ENCODE results near the gene SOS1.

The SOS1 gene

GRCh38 chr2:39023649-39024048 lies 97.2 kb downstream of the SOS1 start:
- Histone ChIP-seq H3K27me3 (ENCODE audit: insufficient read depth, low read depth) (no peaks in the 10 kb centered on the region), H3K4me2 (no peak overlapping the region), H2AFZ (ENCODE audit: low read depth) (no peak overlapping the region), H3K79me2 (ENCODE audit: insufficient read depth, low read depth) (no peaks in the 10 kb centered on the region), H3K27ac (no peak overlapping the region), H3K36me3 (ENCODE audit: insufficient read depth) (no peaks in the 10 kb centered on the region), H3K9ac (no peak overlapping the region), H4K20me1 (ENCODE audit: insufficient read depth) (no peaks in the 10 kb centered on the region), H3K4me1 (ENCODE audit: low read depth, poor library complexity, severe bottlenecking) (no peaks in the 10 kb centered on the region), H3K4me3 (IDR thresholded peaks at IDR 0.05; ENCODE audit: insufficient read depth, low read depth, low read length) (no peak overlapping the region)
- no peak for TF ChIP-seq CTCF (conservative IDR thresholded peaks at IDR 0.05; ENCODE audit: low read depth, low read length)

GRCh38 chr2:39022642-39023235 lies 98.1 kb downstream of the SOS1 start:
- TF ChIP-seq CTCF (conservative IDR thresholded peaks at IDR 0.05; ENCODE audit: low read depth, low read length), result no peak
- Histone ChIP-seq H3K4me2 (no peak overlapping the region), H3K4me1 (ENCODE audit: low read depth, poor library complexity, severe bottlenecking) (no peaks in the 10 kb centered on the region), H3K4me3 (IDR thresholded peaks at IDR 0.05; ENCODE audit: insufficient read depth, low read depth, low read length) (no peak overlapping the region), H3K79me2 (ENCODE audit: insufficient read depth, low read depth) (no peaks in the 10 kb centered on the region), H3K27ac (no peak overlapping the region), H3K9ac (no peak overlapping the region), H3K27me3 (ENCODE audit: insufficient read depth, low read depth) (no peaks in the 10 kb centered on the region), H3K36me3 (ENCODE audit: insufficient read depth) (no peaks in the 10 kb centered on the region), H4K20me1 (ENCODE audit: insufficient read depth) (no peaks in the 10 kb centered on the region), H2AFZ (ENCODE audit: low read depth) (no peak overlapping the region)

DNA sequence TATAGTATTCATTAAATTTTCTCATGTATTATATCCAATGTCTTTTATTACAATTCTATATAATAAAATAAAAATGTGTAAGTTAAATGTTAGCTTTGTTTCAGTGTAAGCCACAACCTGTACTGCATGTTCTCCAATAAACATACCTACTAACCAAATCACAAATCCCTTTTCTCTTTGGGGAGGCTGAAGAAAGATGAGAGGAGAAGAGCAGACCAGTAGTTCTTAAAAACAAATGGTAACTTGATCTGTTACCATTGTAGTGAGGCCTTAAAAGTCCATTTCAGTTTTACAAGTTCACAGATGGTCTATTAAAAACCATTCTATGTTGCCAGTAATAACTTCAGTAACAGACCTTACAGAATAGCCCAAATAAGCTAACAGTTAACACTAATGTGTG lies 100.5 kb downstream of the SOS1 start:
- no peaks in the 10 kb centered on the region for H3K36me3 ChIP-seq (ENCODE audit: insufficient read depth)
- H3K4me3 ChIP-seq (IDR thresholded peaks at IDR 0.05; ENCODE audit: insufficient read depth, low read depth, low read length), result no peak overlapping the region
- no peak overlapping the region for H2AFZ ChIP-seq (ENCODE audit: low read depth)
- H3K79me2 ChIP-seq (ENCODE audit: insufficient read depth, low read depth), result no peaks in the 10 kb centered on the region
- H3K27ac ChIP-seq, result no peak overlapping the region
- no peak overlapping the region for H3K9ac ChIP-seq
- TF ChIP-seq CTCF (conservative IDR thresholded peaks at IDR 0.05; ENCODE audit: low read depth, low read length), result no peak
- no peak overlapping the region for H3K4me2 ChIP-seq
- H4K20me1 ChIP-seq (ENCODE audit: insufficient read depth), result no peaks in the 10 kb centered on the region
- no peaks in the 10 kb centered on the region for H3K27me3 ChIP-seq (ENCODE audit: insufficient read depth, low read depth)
- H3K4me1 ChIP-seq (ENCODE audit: low read depth, poor library complexity, severe bottlenecking), result no peaks in the 10 kb centered on the region

DNA sequence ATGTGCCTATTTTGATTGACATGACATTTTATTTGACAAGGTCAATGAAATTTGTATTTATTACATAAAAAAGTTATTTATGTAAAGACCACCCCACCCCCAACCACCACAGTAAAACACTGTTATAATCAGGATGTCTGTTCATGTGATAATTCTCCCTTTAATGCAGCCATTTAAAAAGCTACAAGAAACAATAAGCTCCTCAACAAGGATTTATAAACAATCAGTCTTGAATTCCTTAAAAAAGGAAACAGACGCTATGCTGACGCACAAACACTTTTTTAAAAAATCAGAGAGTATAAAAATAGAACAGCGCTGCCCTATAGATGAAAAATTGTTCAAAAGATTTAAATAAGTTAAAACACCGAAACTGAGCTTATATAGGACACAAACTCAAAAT lies 102.2 kb downstream of the SOS1 start:
- H2AFZ ChIP-seq (ENCODE audit: low read depth), result no peak overlapping the region
- H4K20me1 ChIP-seq (ENCODE audit: insufficient read depth), result no peaks in the 10 kb centered on the region
- TF ChIP-seq CTCF (conservative IDR thresholded peaks at IDR 0.05; ENCODE audit: low read depth, low read length), result no peak
- H3K4me2 ChIP-seq, result no peak overlapping the region
- H3K4me3 ChIP-seq (IDR thresholded peaks at IDR 0.05; ENCODE audit: insufficient read depth, low read depth, low read length), result no peak overlapping the region
- no peaks in the 10 kb centered on the region for H3K36me3 ChIP-seq (ENCODE audit: insufficient read depth)
- no peak overlapping the region for H3K9ac ChIP-seq
- H3K4me1 ChIP-seq (ENCODE audit: low read depth, poor library complexity, severe bottlenecking), result no peaks in the 10 kb centered on the region
- no peaks in the 10 kb centered on the region for H3K27me3 ChIP-seq (ENCODE audit: insufficient read depth, low read depth)
- H3K27ac ChIP-seq, result no peak overlapping the region
- H3K79me2 ChIP-seq (ENCODE audit: insufficient read depth, low read depth), result no peaks in the 10 kb centered on the region

All from KMS-11 (cell line).